DND-41 (cell line): Measurements from ENCODE around the gene CDHR1.
"Not testable (repeated sequence)": the region's sequence is repeated elsewhere in the genome, so short reads cannot be mapped to it uniquely, and the experiment has no call there.

Source experiments
- EZH2 ChIP-seq: IDR thresholded peaks from 3 replicates; pipeline ENCODE4 v1.6.1; 2012; ENCODE audit warnings: borderline replicate concordance, low read depth, mild to moderate bottlenecking, moderate library complexity, low read length, inconsistent platforms; ENCODE audit not compliant: severe bottlenecking
- TF ChIP-seq, protein P1 (sequence below): IDR thresholded peaks from 2 replicates; pipeline ENCODE4 v1.5.1; 2012; ENCODE audit warnings: borderline replicate concordance, low read length, moderate library complexity, mild to moderate bottlenecking; ENCODE audit not compliant: poor library complexity, severe bottlenecking; ENCODE audit errors: extremely low read depth

GRCh38 chr10:84171700-84172466 lies 22.5 kb upstream of the CDHR1 start:
- TF ChIP-seq, protein P1, sequence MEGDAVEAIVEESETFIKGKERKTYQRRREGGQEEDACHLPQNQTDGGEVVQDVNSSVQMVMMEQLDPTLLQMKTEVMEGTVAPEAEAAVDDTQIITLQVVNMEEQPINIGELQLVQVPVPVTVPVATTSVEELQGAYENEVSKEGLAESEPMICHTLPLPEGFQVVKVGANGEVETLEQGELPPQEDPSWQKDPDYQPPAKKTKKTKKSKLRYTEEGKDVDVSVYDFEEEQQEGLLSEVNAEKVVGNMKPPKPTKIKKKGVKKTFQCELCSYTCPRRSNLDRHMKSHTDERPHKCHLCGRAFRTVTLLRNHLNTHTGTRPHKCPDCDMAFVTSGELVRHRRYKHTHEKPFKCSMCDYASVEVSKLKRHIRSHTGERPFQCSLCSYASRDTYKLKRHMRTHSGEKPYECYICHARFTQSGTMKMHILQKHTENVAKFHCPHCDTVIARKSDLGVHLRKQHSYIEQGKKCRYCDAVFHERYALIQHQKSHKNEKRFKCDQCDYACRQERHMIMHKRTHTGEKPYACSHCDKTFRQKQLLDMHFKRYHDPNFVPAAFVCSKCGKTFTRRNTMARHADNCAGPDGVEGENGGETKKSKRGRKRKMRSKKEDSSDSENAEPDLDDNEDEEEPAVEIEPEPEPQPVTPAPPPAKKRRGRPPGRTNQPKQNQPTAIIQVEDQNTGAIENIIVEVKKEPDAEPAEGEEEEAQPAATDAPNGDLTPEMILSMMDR: not testable (repeated sequence)
- TF ChIP-seq EZH2: not testable (repeated sequence)
